GM23338 (cell line): Measurements from ENCODE around the gene ELMO2. TPM values are rescaled to one million over a fixed set of nuclear protein-coding genes. Genes with fewer than 3 reads are reported as not detected.

Experiments
- ATAC-seq: fragments of 200-7000 bp; cut with Tn5 transposase; 3 replicates; pipeline ENCODE4 v1.9.1; 2020
- DNase-seq: peaks from one replicate; pipeline ENCODE4 v3.0.0-alpha.2; 2015; ENCODE audit warnings: low spot score
- H2AFZ ChIP-seq: fragments of 200-600 bp; sonication (generic); 2 replicates; pipeline ENCODE4 v1.8.0; 2016; ENCODE audit warnings: antibody characterized with exemption, mild to moderate bottlenecking, moderate library complexity
- H3F3A ChIP-seq: fragments of 200-600 bp; sonication (generic); replicated peaks from 2 replicates; pipeline ENCODE4 v1.8.0; 2017; ENCODE audit warnings: antibody characterized with exemption, mixed run types, low read depth
- H3K27ac ChIP-seq: fragments of 200-600 bp; sonication (generic); 2 replicates; pipeline ENCODE4 v1.6.1; 2016; ENCODE audit warnings: low read depth
- H3K27me3 ChIP-seq: fragments of 200-600 bp; sonication (generic); 2 replicates; pipeline ENCODE4 v1.8.0; 2016; ENCODE audit warnings: mild to moderate bottlenecking, mixed run types, moderate library complexity; ENCODE audit not compliant: insufficient read depth
- H3K36me3 ChIP-seq: fragments of 200-600 bp; sonication (generic); 2 replicates; pipeline ENCODE4 v1.8.0; 2016; ENCODE audit warnings: mild to moderate bottlenecking; ENCODE audit not compliant: insufficient read depth
- H3K4me1 ChIP-seq: fragments of 200-600 bp; sonication (generic); 2 replicates; pipeline ENCODE4 v1.8.0; 2016; ENCODE audit warnings: mild to moderate bottlenecking, moderate library complexity; ENCODE audit not compliant: insufficient read depth
- H3K4me2 ChIP-seq: fragments of 200-600 bp; sonication (generic); 2 replicates; pipeline ENCODE4 v1.7.1; 2017; ENCODE audit warnings: mixed run types
- H3K4me3 ChIP-seq: fragments of 200-600 bp; sonication (generic); 2 replicates; pipeline ENCODE4 v1.6.1; 2016; ENCODE audit warnings: mixed run types
- H3K79me2 ChIP-seq: fragments of 200-600 bp; sonication (generic); replicated peaks from 2 replicates; pipeline ENCODE4 v1.8.0; 2017; ENCODE audit warnings: mild to moderate bottlenecking; ENCODE audit not compliant: insufficient read depth
- H3K9me2 ChIP-seq: fragments of 200-600 bp; sonication (generic); 2 replicates; pipeline ENCODE4 v1.8.0; 2017; ENCODE audit not compliant: insufficient read depth
- H4K20me1 ChIP-seq: fragments of 200-600 bp; sonication (generic); replicated peaks from 2 replicates; pipeline ENCODE4 v1.8.0; 2017; ENCODE audit warnings: mild to moderate bottlenecking; ENCODE audit not compliant: insufficient read depth
- H3K27ac Mint-ChIP-seq: 2 replicates; pipeline ENCODE4 v1.8.0; 2020; ENCODE audit warnings: inconsistent platforms, mild to moderate bottlenecking, moderate library complexity, mixed read lengths
- H3K27me3 Mint-ChIP-seq: 3 replicates; pipeline ENCODE4 v1.8.0; 2022; ENCODE audit warnings: low read depth, mild to moderate bottlenecking, moderate library complexity, mixed read lengths, inconsistent platforms; ENCODE audit not compliant: insufficient read depth, poor library complexity
- H3K36me3 Mint-ChIP-seq: 3 replicates; pipeline ENCODE4 v1.8.0; 2021; ENCODE audit warnings: low read depth, mild to moderate bottlenecking, inconsistent platforms, moderate library complexity, mixed read lengths
- H3K4me1 Mint-ChIP-seq: 3 replicates; pipeline ENCODE4 v1.8.0; 2020; ENCODE audit warnings: mild to moderate bottlenecking, inconsistent platforms, mixed read lengths
- H3K4me3 Mint-ChIP-seq: 3 replicates; pipeline ENCODE4 v1.8.0; 2021; ENCODE audit warnings: moderate library complexity, mild to moderate bottlenecking, inconsistent platforms, mixed read lengths
- H3K9me3 Mint-ChIP-seq: 3 replicates; pipeline ENCODE4 v1.8.0; 2020; ENCODE audit warnings: moderate library complexity, mild to moderate bottlenecking, inconsistent platforms, mixed read lengths
- CREB1 ChIP-seq: fragments of 250-450 bp; sonication (Bioruptor Pico); IDR thresholded peaks from 2 replicates; pipeline ENCODE4 v1.5.0; 2020; ENCODE audit warnings: low read depth, mild to moderate bottlenecking, moderate library complexity
- EZH2 ChIP-seq: fragments of 200-600 bp; sonication (generic); IDR thresholded peaks from one replicate; pipeline ENCODE4 v1.8.0; 2017; ENCODE audit warnings: antibody characterized with exemption, mild to moderate bottlenecking, low read depth; ENCODE audit not compliant: unreplicated experiment
- EZH2phosphoT487 ChIP-seq: fragments of 200-600 bp; sonication (generic); IDR thresholded peaks from one replicate; pipeline ENCODE4 v1.8.1; 2018; ENCODE audit warnings: antibody characterized with exemption; ENCODE audit not compliant: unreplicated experiment
- JUNB ChIP-seq: IDR thresholded peaks from one replicate; pipeline ENCODE4 v1.6.1; 2016; ENCODE audit warnings: antibody characterized with exemption; ENCODE audit not compliant: unreplicated experiment
- NANOG ChIP-seq: IDR thresholded peaks from 2 replicates; pipeline ENCODE4 v1.6.1; 2016; ENCODE audit warnings: antibody characterized with exemption, borderline replicate concordance
- STAT1 ChIP-seq: IDR thresholded peaks from one replicate; pipeline ENCODE4 v1.6.1; 2016; ENCODE audit warnings: antibody characterized with exemption; ENCODE audit not compliant: unreplicated experiment
- ZNF331 ChIP-seq: fragments of 250-450 bp; sonication (Bioruptor Pico); IDR thresholded peaks from 2 replicates; pipeline ENCODE4 v1.5.0; 2020; ENCODE audit warnings: low read depth, mild to moderate bottlenecking, moderate library complexity
- polyA plus RNA-seq: library from polyadenylated mRNA; unstranded; fragments of >200 nt; fragmentation: Nextera tagmentation; extraction: Ambion mirVana; gene quantifications from 2 replicates; pipeline ENCODE4 v1.2.1, GENCODE V29; 2016
- total RNA-seq: library from RNA; depleted of rRNA; stranded (reverse); fragments of >200 nt; shearing (Covaris generic); gene quantifications from 2 replicates; pipeline ENCODE4 v1.2.3, GENCODE V29; 2014
- TF ChIP-seq, protein P1 (sequence below): IDR thresholded peaks from 2 replicates; pipeline ENCODE4 v1.6.1; 2016; ENCODE audit warnings: antibody characterized with exemption
- TF ChIP-seq, protein P2 (sequence below): IDR thresholded peaks from one replicate; pipeline ENCODE4 v1.6.1; 2018; ENCODE audit warnings: antibody characterized with exemption; ENCODE audit not compliant: unreplicated experiment
- TF ChIP-seq, protein P3 (sequence below): fragments of 250-450 bp; sonication (Bioruptor Pico); IDR thresholded peaks from 2 replicates; pipeline ENCODE4 v1.5.0; 2020; ENCODE audit warnings: mild to moderate bottlenecking, moderate library complexity
- TF ChIP-seq, protein P4 (sequence below), 2 experiments: fragments of 200-600 bp in 1 of 2; sonication (generic) in 1 of 2; conservative IDR thresholded peaks; 2 replicates each; pipeline versions ENCODE4 v1.5.1 to v1.6.1; 2016 to 2017; ENCODE audit warnings: antibody characterized with exemption in 2 of 2, low read depth in 2 of 2, mild to moderate bottlenecking in 2 of 2, moderate library complexity in 1 of 2

Gene ELMO2
- total and polyA plus RNA-seq, 2 experiments from 2014 or later = 15.1 to 44.1 TPM

DNA sequence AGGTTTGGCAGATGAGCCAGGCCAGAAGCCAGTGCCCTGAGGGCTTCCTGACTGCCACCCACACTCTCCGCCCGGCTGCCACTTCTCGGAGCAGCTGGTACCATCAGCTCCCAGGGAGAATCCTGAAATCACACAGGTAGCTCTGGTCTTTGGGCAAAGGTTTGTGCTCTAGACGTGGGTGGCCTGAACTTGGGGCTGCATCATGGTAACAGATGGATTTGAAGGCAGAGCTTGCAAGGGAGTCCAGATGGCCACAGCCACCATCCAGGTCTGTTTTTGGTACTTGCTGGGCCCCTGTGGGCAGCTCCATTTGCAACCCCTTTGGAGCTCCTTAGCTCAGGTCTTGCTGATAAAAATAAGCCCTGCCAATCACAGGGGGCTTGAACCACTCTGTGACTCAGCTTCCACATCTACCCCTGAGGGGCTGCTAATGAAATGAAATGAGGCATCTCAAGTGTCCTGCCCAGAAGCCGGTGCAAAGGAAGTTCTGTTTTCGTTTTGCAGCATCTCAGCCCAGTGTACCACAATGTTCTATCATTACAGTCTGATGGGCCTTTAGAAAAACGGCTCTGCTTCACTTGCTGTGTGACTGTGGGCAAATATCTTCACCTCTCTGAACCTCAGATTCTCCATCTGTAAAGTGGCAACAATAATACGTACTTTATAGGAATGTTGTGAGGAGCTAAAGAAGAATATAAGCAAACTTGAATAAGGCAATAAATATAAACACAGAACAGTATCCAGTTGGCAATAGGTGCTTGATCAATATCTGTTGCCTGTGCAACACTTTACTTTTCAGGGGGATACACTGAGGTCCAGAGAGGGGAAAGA, 73.0 kb downstream of the ELMO2 start:
- no peaks in the 10 kb centered on the region for H3K36me3 ChIP-seq
- H2AFZ ChIP-seq = no peak overlapping the region; the same call in 1 of the 2 replicates
- DNase-seq = no peak
- no peaks in the 10 kb centered on the region for H3K79me2 ChIP-seq
- Mint-ChIP-seq H3K4me1 (peaks cover 48% of the 10 kb centered on the region), H3K27me3 (peaks cover 15% of the 10 kb centered on the region), H3K4me3 (no peak overlapping the region; the same call in 2 of the 3 replicates), H3K27ac (no peak overlapping the region), H3K9me3 (no peaks in the 10 kb centered on the region; the same call in 1 of the 3 replicates), H3K36me3 (no peaks in the 10 kb centered on the region)
- H4K20me1 ChIP-seq = no peaks in the 10 kb centered on the region
- no peak for TF ChIP-seq NANOG
- TF ChIP-seq CREB1 (CRISPR knock-in tag) = no peak
- no peak for TF ChIP-seq EZH2
- TF ChIP-seq ZNF331 = no peak
- TF ChIP-seq, protein P1, sequence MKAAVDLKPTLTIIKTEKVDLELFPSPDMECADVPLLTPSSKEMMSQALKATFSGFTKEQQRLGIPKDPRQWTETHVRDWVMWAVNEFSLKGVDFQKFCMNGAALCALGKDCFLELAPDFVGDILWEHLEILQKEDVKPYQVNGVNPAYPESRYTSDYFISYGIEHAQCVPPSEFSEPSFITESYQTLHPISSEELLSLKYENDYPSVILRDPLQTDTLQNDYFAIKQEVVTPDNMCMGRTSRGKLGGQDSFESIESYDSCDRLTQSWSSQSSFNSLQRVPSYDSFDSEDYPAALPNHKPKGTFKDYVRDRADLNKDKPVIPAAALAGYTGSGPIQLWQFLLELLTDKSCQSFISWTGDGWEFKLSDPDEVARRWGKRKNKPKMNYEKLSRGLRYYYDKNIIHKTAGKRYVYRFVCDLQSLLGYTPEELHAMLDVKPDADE = no peak
- TF ChIP-seq, protein P2, sequence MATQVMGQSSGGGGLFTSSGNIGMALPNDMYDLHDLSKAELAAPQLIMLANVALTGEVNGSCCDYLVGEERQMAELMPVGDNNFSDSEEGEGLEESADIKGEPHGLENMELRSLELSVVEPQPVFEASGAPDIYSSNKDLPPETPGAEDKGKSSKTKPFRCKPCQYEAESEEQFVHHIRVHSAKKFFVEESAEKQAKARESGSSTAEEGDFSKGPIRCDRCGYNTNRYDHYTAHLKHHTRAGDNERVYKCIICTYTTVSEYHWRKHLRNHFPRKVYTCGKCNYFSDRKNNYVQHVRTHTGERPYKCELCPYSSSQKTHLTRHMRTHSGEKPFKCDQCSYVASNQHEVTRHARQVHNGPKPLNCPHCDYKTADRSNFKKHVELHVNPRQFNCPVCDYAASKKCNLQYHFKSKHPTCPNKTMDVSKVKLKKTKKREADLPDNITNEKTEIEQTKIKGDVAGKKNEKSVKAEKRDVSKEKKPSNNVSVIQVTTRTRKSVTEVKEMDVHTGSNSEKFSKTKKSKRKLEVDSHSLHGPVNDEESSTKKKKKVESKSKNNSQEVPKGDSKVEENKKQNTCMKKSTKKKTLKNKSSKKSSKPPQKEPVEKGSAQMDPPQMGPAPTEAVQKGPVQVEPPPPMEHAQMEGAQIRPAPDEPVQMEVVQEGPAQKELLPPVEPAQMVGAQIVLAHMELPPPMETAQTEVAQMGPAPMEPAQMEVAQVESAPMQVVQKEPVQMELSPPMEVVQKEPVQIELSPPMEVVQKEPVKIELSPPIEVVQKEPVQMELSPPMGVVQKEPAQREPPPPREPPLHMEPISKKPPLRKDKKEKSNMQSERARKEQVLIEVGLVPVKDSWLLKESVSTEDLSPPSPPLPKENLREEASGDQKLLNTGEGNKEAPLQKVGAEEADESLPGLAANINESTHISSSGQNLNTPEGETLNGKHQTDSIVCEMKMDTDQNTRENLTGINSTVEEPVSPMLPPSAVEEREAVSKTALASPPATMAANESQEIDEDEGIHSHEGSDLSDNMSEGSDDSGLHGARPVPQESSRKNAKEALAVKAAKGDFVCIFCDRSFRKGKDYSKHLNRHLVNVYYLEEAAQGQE = no peak
- TF ChIP-seq, protein P3, sequence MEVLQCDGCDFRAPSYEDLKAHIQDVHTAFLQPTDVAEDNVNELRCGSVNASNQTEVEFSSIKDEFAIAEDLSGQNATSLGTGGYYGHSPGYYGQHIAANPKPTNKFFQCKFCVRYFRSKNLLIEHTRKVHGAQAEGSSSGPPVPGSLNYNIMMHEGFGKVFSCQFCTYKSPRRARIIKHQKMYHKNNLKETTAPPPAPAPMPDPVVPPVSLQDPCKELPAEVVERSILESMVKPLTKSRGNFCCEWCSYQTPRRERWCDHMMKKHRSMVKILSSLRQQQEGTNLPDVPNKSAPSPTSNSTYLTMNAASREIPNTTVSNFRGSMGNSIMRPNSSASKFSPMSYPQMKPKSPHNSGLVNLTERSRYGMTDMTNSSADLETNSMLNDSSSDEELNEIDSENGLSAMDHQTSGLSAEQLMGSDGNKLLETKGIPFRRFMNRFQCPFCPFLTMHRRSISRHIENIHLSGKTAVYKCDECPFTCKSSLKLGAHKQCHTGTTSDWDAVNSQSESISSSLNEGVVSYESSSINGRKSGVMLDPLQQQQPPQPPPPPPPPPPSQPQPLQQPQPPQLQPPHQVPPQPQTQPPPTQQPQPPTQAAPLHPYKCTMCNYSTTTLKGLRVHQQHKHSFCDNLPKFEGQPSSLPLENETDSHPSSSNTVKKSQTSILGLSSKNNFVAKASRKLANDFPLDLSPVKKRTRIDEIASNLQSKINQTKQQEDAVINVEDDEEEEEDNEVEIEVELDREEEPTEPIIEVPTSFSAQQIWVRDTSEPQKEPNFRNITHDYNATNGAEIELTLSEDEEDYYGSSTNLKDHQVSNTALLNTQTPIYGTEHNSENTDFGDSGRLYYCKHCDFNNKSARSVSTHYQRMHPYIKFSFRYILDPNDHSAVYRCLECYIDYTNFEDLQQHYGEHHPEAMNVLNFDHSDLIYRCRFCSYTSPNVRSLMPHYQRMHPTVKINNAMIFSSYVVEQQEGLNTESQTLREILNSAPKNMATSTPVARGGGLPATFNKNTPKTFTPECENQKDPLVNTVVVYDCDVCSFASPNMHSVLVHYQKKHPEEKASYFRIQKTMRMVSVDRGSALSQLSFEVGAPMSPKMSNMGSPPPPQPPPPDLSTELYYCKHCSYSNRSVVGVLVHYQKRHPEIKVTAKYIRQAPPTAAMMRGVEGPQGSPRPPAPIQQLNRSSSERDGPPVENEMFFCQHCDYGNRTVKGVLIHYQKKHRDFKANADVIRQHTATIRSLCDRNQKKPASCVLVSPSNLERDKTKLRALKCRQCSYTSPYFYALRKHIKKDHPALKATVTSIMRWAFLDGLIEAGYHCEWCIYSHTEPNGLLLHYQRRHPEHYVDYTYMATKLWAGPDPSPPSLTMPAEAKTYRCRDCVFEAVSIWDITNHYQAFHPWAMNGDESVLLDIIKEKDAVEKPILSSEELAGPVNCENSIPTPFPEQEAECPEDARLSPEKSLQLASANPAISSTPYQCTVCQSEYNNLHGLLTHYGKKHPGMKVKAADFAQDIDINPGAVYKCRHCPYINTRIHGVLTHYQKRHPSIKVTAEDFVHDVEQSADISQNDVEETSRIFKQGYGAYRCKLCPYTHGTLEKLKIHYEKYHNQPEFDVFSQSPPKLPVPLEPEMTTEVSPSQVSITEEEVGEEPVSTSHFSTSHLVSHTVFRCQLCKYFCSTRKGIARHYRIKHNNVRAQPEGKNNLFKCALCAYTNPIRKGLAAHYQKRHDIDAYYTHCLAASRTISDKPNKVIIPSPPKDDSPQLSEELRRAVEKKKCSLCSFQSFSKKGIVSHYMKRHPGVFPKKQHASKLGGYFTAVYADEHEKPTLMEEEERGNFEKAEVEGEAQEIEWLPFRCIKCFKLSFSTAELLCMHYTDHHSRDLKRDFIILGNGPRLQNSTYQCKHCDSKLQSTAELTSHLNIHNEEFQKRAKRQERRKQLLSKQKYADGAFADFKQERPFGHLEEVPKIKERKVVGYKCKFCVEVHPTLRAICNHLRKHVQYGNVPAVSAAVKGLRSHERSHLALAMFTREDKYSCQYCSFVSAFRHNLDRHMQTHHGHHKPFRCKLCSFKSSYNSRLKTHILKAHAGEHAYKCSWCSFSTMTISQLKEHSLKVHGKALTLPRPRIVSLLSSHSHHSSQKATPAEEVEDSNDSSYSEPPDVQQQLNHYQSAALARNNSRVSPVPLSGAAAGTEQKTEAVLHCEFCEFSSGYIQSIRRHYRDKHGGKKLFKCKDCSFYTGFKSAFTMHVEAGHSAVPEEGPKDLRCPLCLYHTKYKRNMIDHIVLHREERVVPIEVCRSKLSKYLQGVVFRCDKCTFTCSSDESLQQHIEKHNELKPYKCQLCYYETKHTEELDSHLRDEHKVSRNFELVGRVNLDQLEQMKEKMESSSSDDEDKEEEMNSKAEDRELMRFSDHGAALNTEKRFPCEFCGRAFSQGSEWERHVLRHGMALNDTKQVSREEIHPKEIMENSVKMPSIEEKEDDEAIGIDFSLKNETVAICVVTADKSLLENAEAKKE (CRISPR knock-in tag) = no peak
- no peak for TF ChIP-seq STAT1
- TF ChIP-seq, protein P4, sequence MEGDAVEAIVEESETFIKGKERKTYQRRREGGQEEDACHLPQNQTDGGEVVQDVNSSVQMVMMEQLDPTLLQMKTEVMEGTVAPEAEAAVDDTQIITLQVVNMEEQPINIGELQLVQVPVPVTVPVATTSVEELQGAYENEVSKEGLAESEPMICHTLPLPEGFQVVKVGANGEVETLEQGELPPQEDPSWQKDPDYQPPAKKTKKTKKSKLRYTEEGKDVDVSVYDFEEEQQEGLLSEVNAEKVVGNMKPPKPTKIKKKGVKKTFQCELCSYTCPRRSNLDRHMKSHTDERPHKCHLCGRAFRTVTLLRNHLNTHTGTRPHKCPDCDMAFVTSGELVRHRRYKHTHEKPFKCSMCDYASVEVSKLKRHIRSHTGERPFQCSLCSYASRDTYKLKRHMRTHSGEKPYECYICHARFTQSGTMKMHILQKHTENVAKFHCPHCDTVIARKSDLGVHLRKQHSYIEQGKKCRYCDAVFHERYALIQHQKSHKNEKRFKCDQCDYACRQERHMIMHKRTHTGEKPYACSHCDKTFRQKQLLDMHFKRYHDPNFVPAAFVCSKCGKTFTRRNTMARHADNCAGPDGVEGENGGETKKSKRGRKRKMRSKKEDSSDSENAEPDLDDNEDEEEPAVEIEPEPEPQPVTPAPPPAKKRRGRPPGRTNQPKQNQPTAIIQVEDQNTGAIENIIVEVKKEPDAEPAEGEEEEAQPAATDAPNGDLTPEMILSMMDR (conservative IDR thresholded peaks at IDR 0.05; ENCODE audit: low read depth in 2 of 2) = no peak
- TF ChIP-seq EZH2phosphoT487 = no peak
- no peak for TF ChIP-seq JUNB
- H3K4me1 ChIP-seq = peaks cover 12% of the 10 kb centered on the region; the same call in 1 of the 2 replicates
- no peak overlapping the region for H3K4me3 ChIP-seq
- H3K27me3 ChIP-seq = no peaks in the 10 kb centered on the region
- no peak overlapping the region for H3K27ac ChIP-seq
- H3K4me2 ChIP-seq = no peak overlapping the region
- no peaks in the 10 kb centered on the region for H3K9me2 ChIP-seq
- no peaks in the 10 kb centered on the region for H3F3A ChIP-seq
- ATAC-seq = no peak
